ENCODE results near the gene AP1AR. TPM values are rescaled to one million over a fixed set of nuclear protein-coding genes. Genes with fewer than 3 reads are reported as not detected.

AP1AR gene
- total RNA-seq, 4 donors from 2014 or later = 18.2 to 46.1 (median 32.5) TPM

DNA sequence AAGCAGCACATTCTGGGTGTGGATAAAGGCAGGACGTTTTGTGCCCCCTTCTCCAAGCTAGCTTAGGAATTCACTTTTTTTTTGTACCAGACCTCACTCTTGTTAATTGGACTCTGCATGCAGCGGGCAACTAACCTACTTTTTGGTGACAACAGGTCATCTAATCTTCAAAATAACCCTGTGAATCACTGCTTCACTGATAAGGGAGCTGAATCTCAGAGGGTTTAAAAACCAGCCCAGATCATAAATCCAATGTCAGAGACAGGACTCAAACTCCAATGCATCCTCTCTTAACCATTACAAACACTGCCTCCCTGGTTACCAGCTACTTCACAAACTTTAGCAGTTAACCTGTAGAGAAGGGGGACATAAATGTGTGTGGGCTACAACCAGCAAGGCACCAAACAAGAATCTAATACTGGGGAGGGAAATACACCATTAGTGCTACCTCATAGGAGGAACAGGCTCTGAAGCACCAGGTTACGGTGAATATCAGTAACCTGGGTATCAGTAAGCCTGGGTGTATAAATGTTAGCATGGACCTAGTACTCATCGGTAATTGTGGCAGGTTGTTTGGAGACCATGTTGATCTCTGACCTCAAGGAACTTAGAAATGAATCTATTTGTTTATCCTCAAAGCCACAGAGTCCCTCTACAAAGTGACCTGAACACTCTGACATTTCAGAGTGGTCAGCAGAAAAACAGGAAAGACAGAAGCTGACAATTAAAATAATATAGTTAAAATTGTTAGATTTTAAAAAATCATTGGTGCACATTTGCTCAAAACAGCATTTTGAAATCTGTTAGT, 51.5 kb downstream of the AP1AR start:
- DNase-seq = no peak

DNA sequence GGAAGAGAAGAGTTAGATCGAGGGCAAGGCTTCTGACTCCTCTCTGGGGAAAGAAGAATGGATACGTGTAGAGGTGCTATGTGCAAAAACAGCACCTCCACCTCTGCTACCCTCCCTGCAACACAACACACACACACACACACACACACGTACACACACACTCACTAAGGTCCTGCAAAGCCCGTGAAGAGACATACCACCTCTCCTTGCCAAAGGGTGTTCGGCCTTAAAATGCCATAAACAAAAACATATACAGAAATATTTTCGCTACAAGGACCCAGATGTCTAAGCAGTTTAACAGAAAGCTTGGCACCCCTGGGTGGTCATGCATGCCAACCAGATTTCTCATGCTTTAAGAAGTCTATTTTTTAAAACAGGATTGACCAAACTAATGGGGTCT, 52.6 kb downstream of the AP1AR start:
- no peaks in the 10 kb centered on the region for H3K36me3 ChIP-seq
- DNase-seq = no peak
- H3K4me3 ChIP-seq = peak overlapping the region; percentile 84 to 98 (median 86)
- H3K4me1 ChIP-seq = peaks cover 0 to 29% (median 4%) of the 10 kb centered on the region in 4 donors
- no peaks in the 10 kb centered on the region for H3K9me3 ChIP-seq
- no peaks in the 10 kb centered on the region for H3K27me3 ChIP-seq
- peak overlapping the region in 2 of 4 donors; percentile 86 to 97 for H3K27ac ChIP-seq
- TF ChIP-seq, protein P1, sequence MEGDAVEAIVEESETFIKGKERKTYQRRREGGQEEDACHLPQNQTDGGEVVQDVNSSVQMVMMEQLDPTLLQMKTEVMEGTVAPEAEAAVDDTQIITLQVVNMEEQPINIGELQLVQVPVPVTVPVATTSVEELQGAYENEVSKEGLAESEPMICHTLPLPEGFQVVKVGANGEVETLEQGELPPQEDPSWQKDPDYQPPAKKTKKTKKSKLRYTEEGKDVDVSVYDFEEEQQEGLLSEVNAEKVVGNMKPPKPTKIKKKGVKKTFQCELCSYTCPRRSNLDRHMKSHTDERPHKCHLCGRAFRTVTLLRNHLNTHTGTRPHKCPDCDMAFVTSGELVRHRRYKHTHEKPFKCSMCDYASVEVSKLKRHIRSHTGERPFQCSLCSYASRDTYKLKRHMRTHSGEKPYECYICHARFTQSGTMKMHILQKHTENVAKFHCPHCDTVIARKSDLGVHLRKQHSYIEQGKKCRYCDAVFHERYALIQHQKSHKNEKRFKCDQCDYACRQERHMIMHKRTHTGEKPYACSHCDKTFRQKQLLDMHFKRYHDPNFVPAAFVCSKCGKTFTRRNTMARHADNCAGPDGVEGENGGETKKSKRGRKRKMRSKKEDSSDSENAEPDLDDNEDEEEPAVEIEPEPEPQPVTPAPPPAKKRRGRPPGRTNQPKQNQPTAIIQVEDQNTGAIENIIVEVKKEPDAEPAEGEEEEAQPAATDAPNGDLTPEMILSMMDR (IDR thresholded peaks at IDR 0.05) = no peak
- TF ChIP-seq POLR2A (IDR thresholded peaks at IDR 0.05) = no peak

More for the DNA sequence above, 51.5 kb downstream of the AP1AR start:
- TF ChIP-seq, protein P1 (IDR thresholded peaks at IDR 0.05) = no peak
- no peak for TF ChIP-seq POLR2A (IDR thresholded peaks at IDR 0.05)
- peak overlapping the region in 1 of 4 donors; percentile 8 for H3K4me3 ChIP-seq
- peaks cover 0 to 29% (median 4%) of the 10 kb centered on the region in 4 donors for H3K4me1 ChIP-seq
- H3K27ac ChIP-seq = peak overlapping the region in 2 of 4 donors; percentile 3 to 97
- H3K27me3 ChIP-seq = no peaks in the 10 kb centered on the region
- no peaks in the 10 kb centered on the region for H3K36me3 ChIP-seq
- H3K9me3 ChIP-seq = no peaks in the 10 kb centered on the region

DNA sequence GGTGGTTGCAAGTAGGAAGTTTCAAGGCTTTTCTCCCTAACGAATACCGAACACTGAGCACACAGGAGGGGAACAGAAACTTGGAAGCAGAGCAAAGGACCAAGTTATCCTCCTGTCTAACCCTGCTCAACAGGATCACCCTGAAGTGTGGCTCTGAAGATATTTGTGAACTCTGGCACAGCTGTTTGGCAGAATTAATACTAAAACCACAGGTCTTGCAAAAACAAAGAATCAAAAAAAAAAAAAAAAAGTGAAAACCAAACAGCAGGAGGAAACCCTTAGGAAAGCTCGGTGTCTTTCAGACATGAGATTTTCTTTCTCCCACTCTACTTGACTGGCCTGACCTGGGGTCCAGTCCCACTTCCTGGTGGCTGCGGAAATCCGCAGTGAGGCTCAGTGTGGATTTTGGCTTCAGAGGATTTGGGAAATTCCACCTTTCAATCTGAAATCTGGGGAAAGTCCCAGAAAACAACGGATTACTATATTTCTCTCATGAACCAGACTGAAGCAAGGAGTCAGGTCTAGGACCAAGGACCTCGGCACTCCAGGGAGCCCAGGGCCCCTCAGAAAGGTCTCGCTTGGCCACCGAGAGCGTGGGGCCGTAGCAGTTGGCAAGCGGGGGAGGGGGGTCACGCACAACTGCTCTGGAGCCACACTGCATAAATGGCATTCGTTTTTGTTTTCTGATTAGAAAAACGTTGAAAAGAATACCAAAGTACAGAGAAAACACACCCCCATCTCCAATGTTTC, 53.2 kb downstream of the AP1AR start:
- H3K36me3 ChIP-seq = no peaks in the 10 kb centered on the region
- DNase-seq = peak in 2 of 3 donors; percentile 58 to 59
- H3K27ac ChIP-seq = peak overlapping the region; percentile 80 to 97 (median 88)

DNA sequence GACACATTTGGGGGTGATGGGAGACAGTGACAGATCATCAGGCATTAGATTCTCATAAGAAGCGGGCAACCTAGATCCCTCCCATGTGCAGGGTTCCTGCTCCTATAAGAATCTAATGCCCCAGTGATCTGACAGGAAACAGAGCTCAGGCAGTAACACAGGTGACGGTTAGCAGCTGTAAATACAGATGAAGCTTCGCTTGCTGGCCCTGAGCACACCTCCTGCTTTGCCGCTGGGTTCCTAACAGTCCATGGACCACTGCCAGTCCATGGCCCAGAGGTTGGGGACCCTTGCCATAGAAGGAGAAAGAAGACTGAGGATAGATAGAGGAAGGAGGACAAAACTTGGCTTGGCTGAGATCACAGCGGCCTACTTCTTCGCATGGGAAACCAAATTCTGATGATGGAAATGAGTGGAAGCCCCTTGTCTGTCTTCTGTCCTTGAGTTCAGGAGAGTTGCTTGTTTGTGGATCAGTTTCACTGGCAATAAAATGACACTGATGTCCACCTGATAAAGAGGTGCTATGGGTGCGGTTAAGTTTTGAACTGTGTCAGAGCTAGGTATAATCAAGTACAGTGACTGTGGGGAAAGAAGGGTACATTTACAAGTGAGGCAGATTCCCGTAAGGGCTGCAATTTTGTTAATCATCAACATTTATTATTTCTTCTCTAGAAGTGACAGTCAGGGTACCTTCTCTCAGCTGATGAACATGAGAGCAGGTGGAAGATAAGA, 55.8 kb downstream of the AP1AR start:
- H3K36me3 ChIP-seq = no peaks in the 10 kb centered on the region
- no peaks in the 10 kb centered on the region for H3K9me3 ChIP-seq
- H3K27me3 ChIP-seq = no peaks in the 10 kb centered on the region
- H3K4me1 ChIP-seq = peaks cover 0 to 29% (median 4%) of the 10 kb centered on the region in 4 donors
- peak overlapping the region in 1 of 4 donors; percentile 9 for H3K4me3 ChIP-seq
- H3K27ac ChIP-seq = peak overlapping the region; percentile 70 to 97 (median 87)
- DNase-seq = peak in 2 of 3 donors; percentile 69 to 78
- TF ChIP-seq POLR2A (IDR thresholded peaks at IDR 0.05) = no peak
- TF ChIP-seq, protein P1 (IDR thresholded peaks at IDR 0.05) = no peak

More for the DNA sequence above, 53.2 kb downstream of the AP1AR start:
- TF ChIP-seq POLR2A (IDR thresholded peaks at IDR 0.05) = no peak
- H3K4me3 ChIP-seq = peak overlapping the region; percentile 84 to 98 (median 86)
- no peaks in the 10 kb centered on the region for H3K27me3 ChIP-seq
- peaks cover 0 to 29% (median 4%) of the 10 kb centered on the region in 4 donors for H3K4me1 ChIP-seq
- H3K9me3 ChIP-seq = no peaks in the 10 kb centered on the region

DNA sequence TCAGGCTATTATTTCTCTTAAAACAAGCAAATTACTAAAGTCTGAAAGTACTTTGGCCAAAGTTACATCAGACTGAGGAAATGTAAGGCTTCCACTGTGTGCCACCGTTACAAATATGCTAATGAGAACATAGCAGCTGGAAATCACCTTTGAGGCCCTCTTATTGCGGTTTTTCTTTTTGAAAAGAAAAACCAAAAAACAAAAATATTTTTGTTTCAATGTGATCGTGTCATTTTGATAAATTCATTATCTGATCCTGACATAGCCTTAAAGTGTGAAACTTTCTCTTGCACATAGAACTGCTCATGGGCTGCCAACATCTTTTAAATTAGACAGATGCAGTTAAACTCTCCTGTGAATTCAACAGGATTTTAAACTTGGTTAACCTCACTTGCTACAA, 56.9 kb downstream of the AP1AR start:
- Histone ChIP-seq H3K4me1 (peaks cover 0 to 29% (median 4%) of the 10 kb centered on the region in 4 donors), H3K27me3 (no peaks in the 10 kb centered on the region), H3K4me3 (no peak overlapping the region), H3K9me3 (no peaks in the 10 kb centered on the region), H3K27ac (peak overlapping the region in 2 of 4 donors; percentile 86 to 97), H3K36me3 (no peaks in the 10 kb centered on the region)
- no peak for TF ChIP-seq POLR2A (IDR thresholded peaks at IDR 0.05)
- TF ChIP-seq, protein P1 (IDR thresholded peaks at IDR 0.05) = no peak
- DNase-seq = no peak

All from Peyer's patch (tissue), 4 donors.